PC-9 (cell line): Measurements from ENCODE around the gene SLC8A3.

ENCODE experiments used
- CTCF ChIP-seq: fragments of 200-600 bp; sonication (generic); conservative IDR thresholded peaks from 2 replicates; pipeline ENCODE4 v1.6.1; 2017; ENCODE audit warnings: mixed run types, antibody characterized with exemption, mild to moderate bottlenecking, moderate library complexity
- EZH2 ChIP-seq: fragments of 200-600 bp; sonication (generic); IDR thresholded peaks from 2 replicates; pipeline ENCODE4 v1.8.0; 2017; ENCODE audit warnings: antibody characterized with exemption, low read depth

- no peak for TF ChIP-seq EZH2
- TF ChIP-seq CTCF = no peak
These were observed 91.0 kb downstream of the SLC8A3 start for GRCh38 chr14:70097576-70098249.
